H9 (cell line): ENCODE measurements around the gene LMX1A. TPM values are rescaled to one million over a fixed set of nuclear protein-coding genes. Genes with fewer than 3 reads are reported as not detected.

Experiments used
- DNase-seq: peaks from one replicate; pipeline ENCODE4 v3.0.0-alpha.2; 2017
- H2AFZ ChIP-seq: one replicate; pipeline ENCODE4 v1.6.1; 2013; ENCODE audit warnings: mild to moderate bottlenecking, low read length, control low read depth, moderate library complexity
- H2AK5ac ChIP-seq: 2 replicates; pipeline ENCODE4 v1.6.1; 2013; ENCODE audit warnings: low read length, control low read depth, mixed read lengths; ENCODE audit not compliant: insufficient read length
- H2BK120ac ChIP-seq: one replicate; pipeline ENCODE4 v1.6.1; 2013; ENCODE audit warnings: low read depth, mild to moderate bottlenecking, low read length, control low read depth, inconsistent platforms; ENCODE audit not compliant: poor library complexity, severe bottlenecking
- H2BK12ac ChIP-seq: 2 replicates; pipeline ENCODE4 v1.6.1; 2013; ENCODE audit warnings: low read length, control low read depth, mixed read lengths, low read depth; ENCODE audit not compliant: insufficient read length
- H2BK15ac ChIP-seq: 2 replicates; pipeline ENCODE4 v1.6.1; 2013; ENCODE audit warnings: low read depth, low read length, control low read depth
- H2BK20ac ChIP-seq: one replicate; pipeline ENCODE4 v1.6.1; 2013; ENCODE audit warnings: low read depth, mild to moderate bottlenecking, low read length, control low read depth, inconsistent platforms; ENCODE audit not compliant: poor library complexity, severe bottlenecking
- H2BK5ac ChIP-seq: 2 replicates; pipeline ENCODE4 v1.6.1; 2013; ENCODE audit warnings: low read length, control low read depth, mixed read lengths; ENCODE audit not compliant: insufficient read length
- H3K14ac ChIP-seq: 2 replicates; pipeline ENCODE4 v1.6.1; 2013; ENCODE audit warnings: low read length, control low read depth; ENCODE audit not compliant: insufficient read depth
- H3K18ac ChIP-seq: 2 replicates; pipeline ENCODE4 v1.6.1; 2013; ENCODE audit warnings: low read depth, mild to moderate bottlenecking, mixed read lengths, low read length, control low read depth; ENCODE audit not compliant: insufficient read length
- H3K23ac ChIP-seq: 2 replicates; pipeline ENCODE4 v1.6.1; 2013; ENCODE audit warnings: low read length, control low read depth, mixed read lengths, low read depth; ENCODE audit not compliant: insufficient read length
- H3K23me2 ChIP-seq: 2 replicates; pipeline ENCODE4 v1.6.1; 2013; ENCODE audit warnings: low read depth, mild to moderate bottlenecking, mixed read lengths, low read length, control low read depth; ENCODE audit not compliant: insufficient read length, poor library complexity, severe bottlenecking
- H3K27ac ChIP-seq: 2 replicates; pipeline ENCODE4 v1.5.1; 2013; ENCODE audit warnings: low read length, control low read depth, mixed read lengths, low read depth; ENCODE audit not compliant: insufficient read length
- H3K27me3 ChIP-seq: 2 replicates; pipeline ENCODE4 v1.6.1; 2013; ENCODE audit warnings: low read length, control low read depth, inconsistent platforms; ENCODE audit not compliant: insufficient read depth
- H3K4ac ChIP-seq: 2 replicates; pipeline ENCODE4 v1.6.1; 2013; ENCODE audit warnings: low read depth, mild to moderate bottlenecking, control low read depth, inconsistent platforms, low read length, moderate library complexity
- H3K4me1 ChIP-seq: 2 replicates; pipeline ENCODE4 v1.6.1; 2013; ENCODE audit warnings: low read length, control low read depth, inconsistent platforms; ENCODE audit not compliant: insufficient read depth
- H3K4me2 ChIP-seq: 2 replicates; pipeline ENCODE4 v1.6.1; 2013; ENCODE audit warnings: low read length, control low read depth, mixed read lengths; ENCODE audit not compliant: insufficient read length, insufficient read depth
- H3K56ac ChIP-seq: 2 replicates; pipeline ENCODE4 v1.6.1; 2013; ENCODE audit warnings: low read depth, mild to moderate bottlenecking, mixed read lengths, low read length, control low read depth; ENCODE audit not compliant: insufficient read length
- H3K79me1 ChIP-seq: 2 replicates; pipeline ENCODE4 v1.6.1; 2013; ENCODE audit warnings: low read depth, mild to moderate bottlenecking, moderate library complexity, low read length, control low read depth, inconsistent platforms; ENCODE audit not compliant: insufficient read depth, poor library complexity, severe bottlenecking
- H3K79me2 ChIP-seq: 2 replicates; pipeline ENCODE4 v1.6.1; 2013; ENCODE audit warnings: low read length, control low read depth, inconsistent platforms; ENCODE audit not compliant: insufficient read depth
- H3K9ac ChIP-seq: 2 replicates; pipeline ENCODE4 v1.6.1; 2013; ENCODE audit warnings: low read length, control low read depth, mixed read lengths; ENCODE audit not compliant: insufficient read length; ENCODE audit errors: extremely low read depth
- H3K9me3 ChIP-seq: one replicate; pipeline ENCODE4 v1.6.1; 2013; ENCODE audit warnings: low read depth, low read length, inconsistent platforms; ENCODE audit not compliant: control insufficient read depth
- H3T11ph ChIP-seq: one replicate; pipeline ENCODE4 v1.6.1; 2013; ENCODE audit warnings: mild to moderate bottlenecking, low read length, control low read depth, inconsistent platforms
- H4K20me1 ChIP-seq: one replicate; pipeline ENCODE4 v1.6.1; 2013; ENCODE audit not compliant: control insufficient read depth, insufficient read length, insufficient read depth
- H4K5ac ChIP-seq: 2 replicates; pipeline ENCODE4 v1.6.1; 2013; ENCODE audit warnings: low read depth, mild to moderate bottlenecking, mixed read lengths, low read length, control low read depth; ENCODE audit not compliant: insufficient read length
- H4K8ac ChIP-seq: replicated peaks from 2 replicates; pipeline ENCODE4 v1.6.1; 2013; ENCODE audit warnings: low read length, control low read depth, mixed read lengths, low read depth; ENCODE audit not compliant: insufficient read length
- H4K91ac ChIP-seq: 2 replicates; pipeline ENCODE4 v1.6.1; 2013; ENCODE audit warnings: low read depth, mild to moderate bottlenecking, moderate library complexity, mixed read lengths, low read length, control low read depth; ENCODE audit not compliant: insufficient read length
- H3K27ac Mint-ChIP-seq, 3 experiments: 2 replicates in 2 of 3; 3 replicates in 1 of 3; pipeline ENCODE4 v1.8.0; 2020 to 2021; ENCODE audit warnings: mixed read lengths in 3 of 3, mild to moderate bottlenecking in 1 of 3, moderate library complexity in 1 of 3
- H3K27me3 Mint-ChIP-seq: 2 replicates; pipeline ENCODE4 v1.8.0; 2021; ENCODE audit warnings: low read depth, mild to moderate bottlenecking, moderate library complexity, mixed read lengths
- H3K36me3 Mint-ChIP-seq, 3 experiments: 2 replicates in 2 of 3; 3 replicates in 1 of 3; pipeline ENCODE4 v1.8.0; 2020 to 2021; ENCODE audit warnings: low read depth in 3 of 3, mixed read lengths in 3 of 3; ENCODE audit not compliant: insufficient read depth in 1 of 3
- H3K4me1 Mint-ChIP-seq, 2 experiments: 2 replicates each; pipeline ENCODE4 v1.8.0; 2020; ENCODE audit warnings: mixed read lengths in 2 of 2
- H3K4me3 Mint-ChIP-seq, 2 experiments: 2 replicates in 1 of 2; 3 replicates in 1 of 2; pipeline ENCODE4 v1.8.0; 2020 to 2021; ENCODE audit warnings: mild to moderate bottlenecking in 2 of 2, mixed read lengths in 2 of 2, moderate library complexity in 1 of 2
- H3K9me3 Mint-ChIP-seq, 2 experiments: 2 replicates in 1 of 2; 3 replicates in 1 of 2; pipeline ENCODE4 v1.8.0; 2020; ENCODE audit warnings: mild to moderate bottlenecking in 2 of 2, mixed read lengths in 2 of 2, moderate library complexity in 1 of 2
- CTCF ChIP-seq: fragments of 200-600 bp; sonication (generic); conservative IDR thresholded peaks from 3 replicates; pipeline ENCODE4 v1.8.0; 2021; ENCODE audit warnings: antibody characterized with exemption, mild to moderate bottlenecking
- WGBS: extraction: QIAGEN DNeasy Blood & Tissue Kit; methylation state at CpG from one replicate; pipeline ENCODE4 v1.1.7; 2013; ENCODE audit warnings: missing lambda C conversion rate, low lambda C conversion rate, mixed read lengths; ENCODE audit not compliant: insufficient read length; ENCODE audit errors: extremely low coverage; 5-methylcytosine and 5-hydroxymethylcytosine counted together
- total RNA-seq: library from RNA; stranded (reverse); gene quantifications from 2 replicates; pipeline ENCODE4 v1.2.1, GENCODE V29; 2021

Gene LMX1A
- total RNA-seq, 1 experiment from 2014 or later, result not detected

DNA sequence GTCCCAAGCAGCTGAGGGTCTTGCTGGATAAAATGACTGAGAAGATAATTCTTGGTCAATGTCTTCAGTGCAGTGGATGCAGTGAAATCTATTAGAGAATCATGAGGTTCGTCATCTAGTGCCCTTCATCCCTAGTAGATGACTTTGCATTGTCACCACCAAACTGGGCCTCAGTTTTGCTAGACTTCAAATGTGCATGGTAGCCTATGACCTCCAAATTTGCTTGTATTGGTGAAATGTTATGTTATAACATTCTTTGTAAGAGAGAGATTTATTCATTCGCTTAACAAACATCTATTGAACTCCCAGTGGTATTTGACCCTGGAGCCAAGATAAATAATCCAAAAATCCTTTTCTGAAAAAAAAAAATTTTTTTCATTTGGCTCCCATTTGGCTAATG lies 183.8 kb downstream of the LMX1A start:
- peaks cover 4% of the 10 kb centered on the region; the same call in 1 of the 2 replicates for H3K27me3 Mint-ChIP-seq
- H3K79me2 ChIP-seq, result no peaks in the 10 kb centered on the region
- no peak overlapping the region for H2BK20ac ChIP-seq
- no peaks in the 10 kb centered on the region for H3K9me3 Mint-ChIP-seq
- H3K14ac ChIP-seq, result no peak overlapping the region
- no peak overlapping the region for H3K56ac ChIP-seq
- H2BK15ac ChIP-seq, result no peak overlapping the region
- H3K27me3 ChIP-seq, result no peaks in the 10 kb centered on the region
- H4K91ac ChIP-seq, result no peak overlapping the region
- peaks cover 8 to 10% of the 10 kb centered on the region in 2 experiments for H3K4me1 Mint-ChIP-seq
- H3T11ph ChIP-seq, result no peak overlapping the region
- DNase-seq, result no peak
- H2AFZ ChIP-seq, result no peak overlapping the region
- no peak overlapping the region for H3K23ac ChIP-seq
- H4K5ac ChIP-seq, result no peak overlapping the region
- H2BK12ac ChIP-seq, result no peak overlapping the region
- TF ChIP-seq CTCF, result no peak
- no peak overlapping the region for H3K9ac ChIP-seq
- no peaks in the 10 kb centered on the region for H3K36me3 Mint-ChIP-seq
- no peak overlapping the region for H3K4me2 ChIP-seq
- no peak overlapping the region for H2AK5ac ChIP-seq
- no peaks in the 10 kb centered on the region for H3K23me2 ChIP-seq
- no peaks in the 10 kb centered on the region for H3K9me3 ChIP-seq
- no peaks in the 10 kb centered on the region for H4K20me1 ChIP-seq
- H3K27ac Mint-ChIP-seq, result no peak overlapping the region
- H2BK5ac ChIP-seq, result no peak overlapping the region
- peaks cover 4% of the 10 kb centered on the region; the same call in 1 of the 2 replicates for H3K4me1 ChIP-seq
- no peak overlapping the region for H3K18ac ChIP-seq
- H3K79me1 ChIP-seq, result no peaks in the 10 kb centered on the region
- H4K8ac ChIP-seq, result no peak overlapping the region
- H3K27ac ChIP-seq, result no peak overlapping the region
- WGBS, result no CpG with 5 or more reads among the region's 2 CpGs
- no peak overlapping the region for H3K4ac ChIP-seq
- no peak overlapping the region for H3K4me3 Mint-ChIP-seq
- H2BK120ac ChIP-seq, result no peak overlapping the region
